Measurements from ENCODE around the gene LAMA2. TPM values are rescaled to one million over a fixed set of nuclear protein-coding genes. Genes with fewer than 3 reads are reported as not detected.
A peak's percentile ranks its signal among the peaks of the same experiment; 100 is the strongest.

LAMA2 gene
- total and polyA plus RNA-seq, 2 of the 8 experiments (the other 6 are each of a cell fraction or from before 2014, with no cell fraction given), result 1.3 to 3.8 TPM

DNA sequence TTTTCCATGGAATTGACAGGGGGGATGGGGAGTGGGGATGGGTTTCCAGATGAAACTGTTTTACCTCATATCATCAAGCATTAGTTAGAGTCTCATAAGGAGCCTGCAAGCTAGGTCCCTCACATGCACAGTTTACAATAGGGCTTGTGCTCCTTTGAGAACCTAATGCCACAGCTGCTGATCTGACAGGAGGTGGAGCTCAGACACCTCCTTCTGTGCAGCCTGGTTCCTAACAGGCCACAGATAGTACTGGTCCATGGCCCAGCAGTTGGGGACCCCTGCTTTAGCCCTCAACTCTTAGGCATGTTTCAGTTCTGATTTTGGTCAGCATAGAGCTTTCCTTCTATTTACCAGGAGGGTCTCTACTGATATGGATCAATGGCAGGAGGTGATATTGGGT is 251.6 kb downstream of the LAMA2 start:
- no peak for DNase-seq (ENCODE audit: low read depth in 1 of 2, low spot score in 2 of 2)
- Histone ChIP-seq H3K9ac (replicated peaks in 1 of 4; ENCODE audit: extremely low read depth in 1 of 4, low read depth in 3 of 4, low read length in 3 of 4) (no peak overlapping the region), H3K4me1 (replicated peaks in 1 of 4; ENCODE audit: control insufficient read depth in 3 of 4, insufficient read depth in 4 of 4, low read length in 3 of 4) (no peaks in the 10 kb centered on the region), H4K20me1 (replicated peaks in 1 of 2; ENCODE audit: control insufficient read depth in 1 of 2, insufficient read depth in 2 of 2, low read length in 2 of 2) (no peaks in the 10 kb centered on the region), H2BK120ac (replicated peaks; ENCODE audit: low read depth, low read length) (no peak overlapping the region), H3K27me3 (replicated peaks in 1 of 4; ENCODE audit: control insufficient read depth in 3 of 4, extremely low read depth in 1 of 4, insufficient read depth in 3 of 4, low read length in 3 of 4) (no peaks in the 10 kb centered on the region), H3K14ac (ENCODE audit: insufficient read length) (no peak overlapping the region), H3K56ac (replicated peaks; ENCODE audit: insufficient read length, low read depth, low read length) (no peak overlapping the region), H4K8ac (ENCODE audit: extremely low read depth, insufficient read depth, low read length) (no peak overlapping the region), H3K4me3 (ENCODE audit: extremely low read depth in 1 of 4, insufficient read depth in 2 of 4, low read depth in 3 of 4, low read length in 4 of 4) (no peak overlapping the region), H3K18ac (ENCODE audit: extremely low read depth, low read length) (no peak overlapping the region), H2BK20ac (ENCODE audit: low read length) (no peak overlapping the region), H3K79me2 (ENCODE audit: control insufficient read depth in 1 of 2, insufficient read depth in 2 of 2, low read length in 2 of 2) (no peaks in the 10 kb centered on the region), H3K23me2 (ENCODE audit: low read depth, low read length) (no peaks in the 10 kb centered on the region), H3K23ac (ENCODE audit: insufficient read length) (no peak overlapping the region), H3K36me3 (ENCODE audit: control insufficient read depth in 2 of 4, insufficient read depth in 4 of 4, low read length in 3 of 4) (no peaks in the 10 kb centered on the region), H2AFZ (ENCODE audit: low read length) (no peak overlapping the region), H4K5ac (ENCODE audit: insufficient read length, low read depth, low read length) (no peak overlapping the region), H3K9me3 (ENCODE audit: insufficient read depth in 2 of 2, low read depth in 1 of 2, low read length in 1 of 2) (no peaks in the 10 kb centered on the region), H2BK5ac (ENCODE audit: low read depth, low read length) (no peak overlapping the region), H3K4ac (replicated peaks; ENCODE audit: insufficient read length, low read depth, low read length) (no peak overlapping the region), H3K79me1 (ENCODE audit: low read depth, low read length) (no peaks in the 10 kb centered on the region), H2AK5ac (ENCODE audit: low read depth, low read length) (no peak overlapping the region), H3K4me2 (ENCODE audit: insufficient read depth in 1 of 2, low read depth in 2 of 2, low read length in 2 of 2) (no peak overlapping the region), H3K27ac (ENCODE audit: low read depth, low read length) (no peak overlapping the region), H2BK12ac (ENCODE audit: low read depth, low read length) (no peak overlapping the region), H2BK15ac (ENCODE audit: low read length) (no peak overlapping the region), H4K91ac (replicated peaks; ENCODE audit: insufficient read length, low read length) (no peak overlapping the region)
- no peak for FAIRE-seq
- ChIA-PET POLR2A (ENCODE audit: partially characterized antibody) (no interaction called here), CTCF (ENCODE audit: partially characterized antibody) (interaction anchor here (0.8 to 1.6 kb wide), 4 partner anchors 10 to 265 kb away, joined by 3 to 6 read pairs (median 3); no protein-coding TSS in a partner anchor)
- TF ChIP-seq SRF (IDR thresholded peaks at IDR 0.05; ENCODE audit: low read depth, low read length), result no peak
- no peak for TF ChIP-seq SUZ12 (IDR thresholded peaks at IDR 0.05; ENCODE audit: low read length)
- TF ChIP-seq HDAC6 (IDR thresholded peaks at IDR 0.05; ENCODE audit: low read depth, low read length), result no peak
- no peak for TF ChIP-seq CHD1 (IDR thresholded peaks at IDR 0.05; ENCODE audit: low read depth, low read length)
- TF ChIP-seq RAD21 (IDR thresholded peaks at IDR 0.05 in 1 of 2, conservative IDR thresholded peaks at IDR 0.05 in 1 of 2; ENCODE audit: low read depth in 2 of 2, low read length in 2 of 2), result peak; percentile 29 to 48; a peak in 3 of 4 replicates
- no peak for TF ChIP-seq NANOG (IDR thresholded peaks at IDR 0.05; ENCODE audit: insufficient read depth, low read depth, low read length, poor library complexity, severe bottlenecking)
- no peak for TF ChIP-seq USF2 (IDR thresholded peaks at IDR 0.05; ENCODE audit: low read length)
